GM18520 (cell line): ENCODE results near the gene C19orf67.

ENCODE experiments used
- ATAC-seq: cut with Tn5 transposase; IDR thresholded peaks from one replicate; pipeline ENCODE4 v1.9.1; 2021; ENCODE audit not compliant: unreplicated experiment

C19orf67 gene

DNA sequence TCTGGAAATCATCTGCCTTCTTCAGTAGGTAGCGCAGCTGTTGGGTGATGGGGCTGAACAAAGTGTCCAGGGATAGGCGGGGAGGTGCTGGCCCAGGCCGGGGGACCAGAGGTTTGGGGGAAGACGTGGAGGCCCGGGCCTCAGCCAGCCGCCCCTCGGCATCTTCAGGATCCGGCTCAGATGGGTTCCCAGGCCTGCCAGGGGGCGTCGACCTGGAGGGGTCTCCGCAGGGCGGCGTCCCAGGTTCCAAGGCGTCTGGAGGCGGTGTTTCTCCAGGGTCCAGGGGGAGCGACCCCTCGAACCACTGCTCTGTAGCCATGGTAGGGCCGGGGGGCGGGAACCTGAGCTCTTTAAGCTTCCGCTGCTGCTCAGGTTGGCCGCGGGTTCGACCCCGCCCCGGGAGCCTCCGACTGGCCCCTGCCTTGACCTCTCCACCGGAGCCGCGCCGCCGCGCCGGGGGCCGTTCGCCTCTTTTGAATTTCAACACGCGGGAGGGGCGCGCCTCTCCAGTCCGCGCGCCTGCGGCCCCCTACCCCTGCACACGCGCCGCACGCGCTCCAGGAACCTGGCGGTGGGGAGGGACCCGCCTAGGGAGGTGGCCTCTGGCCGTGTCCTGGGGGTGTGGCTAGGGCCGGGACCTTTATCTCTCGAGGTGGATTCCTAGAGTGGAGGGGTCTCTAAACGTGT lies at the start of gene C19orf67:
C19orf67 (minus strand) TSS at position 475 of the 687 bp plus-strand sequence; CDS start at position 319, 156 bp downstream.
- ATAC-seq, result no peak

DNA sequence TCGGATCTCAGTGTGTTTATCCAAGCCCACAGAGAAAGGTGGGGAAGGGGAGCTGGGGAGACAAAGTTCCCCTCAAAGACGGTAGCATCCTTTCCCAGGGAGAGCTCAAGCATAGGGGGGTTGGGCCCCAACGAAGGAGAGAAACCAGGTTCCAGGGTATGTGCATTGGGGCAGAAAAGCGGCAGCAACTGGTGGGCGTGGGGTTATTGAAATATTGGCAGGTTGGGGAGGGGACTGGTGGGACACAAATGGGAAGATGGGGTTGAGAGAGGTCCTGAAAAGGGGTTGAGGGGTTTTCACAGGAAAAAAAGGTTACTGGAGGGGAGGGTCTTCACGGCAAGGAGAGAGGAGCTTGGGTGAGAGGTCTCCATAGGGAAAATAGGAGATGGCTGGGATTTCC lies 49.8 kb upstream of the C19orf67 start:
- ATAC-seq, result no peak

DNA sequence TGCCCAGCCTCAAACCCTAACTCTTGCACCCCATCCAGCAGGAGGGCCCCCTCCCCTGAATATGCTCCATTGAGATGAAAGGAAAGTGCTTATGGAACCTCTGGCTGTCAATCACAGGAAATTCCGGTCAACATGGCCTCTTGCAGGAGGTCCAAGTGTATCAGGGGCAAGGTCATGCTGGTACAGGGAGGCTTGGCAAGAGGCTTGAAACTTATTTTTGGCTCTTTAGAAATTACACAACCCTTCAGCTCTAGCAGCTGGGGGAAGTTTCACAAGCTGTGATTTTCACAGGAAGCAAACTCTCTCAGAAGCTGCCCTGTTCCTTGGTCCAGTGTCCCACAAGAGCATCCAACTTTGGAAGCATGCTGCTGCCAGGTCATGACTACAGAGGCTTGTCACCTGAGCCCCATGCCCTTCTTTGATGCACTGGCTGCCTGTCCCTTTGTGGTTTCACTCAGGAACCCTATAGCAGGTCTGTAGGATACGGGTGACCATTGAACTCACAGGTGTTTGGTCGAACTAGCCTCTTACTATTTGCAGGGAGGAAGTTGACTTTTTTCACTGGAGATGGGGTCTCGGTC lies 42.4 kb upstream of the C19orf67 start:
- ATAC-seq, result no peak

DNA sequence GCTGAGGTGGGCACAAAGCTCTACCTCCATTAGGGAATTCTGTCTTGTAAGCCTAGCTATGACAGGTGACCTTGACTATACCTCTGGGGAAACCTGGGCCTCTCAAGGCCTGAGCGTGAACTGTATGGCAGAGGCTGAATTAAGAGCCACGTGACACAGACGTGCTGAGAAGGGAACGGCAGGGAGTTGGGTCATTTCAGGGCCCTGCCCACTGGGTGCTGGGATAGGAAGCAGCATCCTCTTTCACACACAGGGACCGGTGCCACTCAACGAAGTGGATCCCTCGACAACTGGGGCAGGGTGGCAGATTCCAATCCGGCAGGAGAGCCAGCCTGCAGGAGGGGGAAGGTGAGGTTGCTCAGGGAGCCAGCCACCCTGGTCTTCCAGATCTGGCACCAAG lies 41.6 kb upstream of the C19orf67 start:
- ATAC-seq, result no peak

DNA sequence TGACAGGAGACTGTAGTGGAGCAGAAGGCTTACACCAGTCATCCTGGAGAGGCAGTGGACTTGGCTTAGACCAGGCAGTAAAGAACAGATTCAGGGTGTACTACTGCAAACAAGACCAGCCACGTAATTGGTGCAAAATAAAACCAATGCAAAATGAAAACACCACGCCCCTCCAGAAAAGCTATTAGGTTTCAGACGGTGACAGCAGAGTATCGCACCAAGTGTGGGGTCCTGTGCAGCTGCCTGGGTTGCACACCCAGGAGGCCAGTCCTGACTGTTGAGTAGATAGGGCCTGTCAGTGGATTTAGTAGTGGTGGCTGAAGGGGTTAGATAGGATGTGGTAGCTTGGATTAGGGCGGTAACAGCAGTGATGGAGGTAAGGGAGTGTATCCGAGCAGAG lies 37.3 kb upstream of the C19orf67 start:
- no peak for ATAC-seq

DNA sequence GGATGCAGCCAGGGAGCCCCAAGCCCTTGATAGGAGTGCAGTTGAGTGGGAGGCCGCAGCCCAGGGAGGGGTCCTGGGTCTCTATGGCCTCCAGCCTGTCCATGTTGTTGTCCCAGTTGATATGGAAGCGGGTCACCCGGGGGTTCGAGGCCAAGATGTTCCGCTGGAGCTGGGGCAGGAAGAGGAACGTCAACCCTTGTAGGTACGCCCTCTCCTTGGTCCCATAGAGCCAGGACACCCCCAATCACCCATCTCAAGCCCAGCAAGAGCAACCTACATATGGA lies 34.9 kb upstream of the C19orf67 start:
- ATAC-seq, result no peak

DNA sequence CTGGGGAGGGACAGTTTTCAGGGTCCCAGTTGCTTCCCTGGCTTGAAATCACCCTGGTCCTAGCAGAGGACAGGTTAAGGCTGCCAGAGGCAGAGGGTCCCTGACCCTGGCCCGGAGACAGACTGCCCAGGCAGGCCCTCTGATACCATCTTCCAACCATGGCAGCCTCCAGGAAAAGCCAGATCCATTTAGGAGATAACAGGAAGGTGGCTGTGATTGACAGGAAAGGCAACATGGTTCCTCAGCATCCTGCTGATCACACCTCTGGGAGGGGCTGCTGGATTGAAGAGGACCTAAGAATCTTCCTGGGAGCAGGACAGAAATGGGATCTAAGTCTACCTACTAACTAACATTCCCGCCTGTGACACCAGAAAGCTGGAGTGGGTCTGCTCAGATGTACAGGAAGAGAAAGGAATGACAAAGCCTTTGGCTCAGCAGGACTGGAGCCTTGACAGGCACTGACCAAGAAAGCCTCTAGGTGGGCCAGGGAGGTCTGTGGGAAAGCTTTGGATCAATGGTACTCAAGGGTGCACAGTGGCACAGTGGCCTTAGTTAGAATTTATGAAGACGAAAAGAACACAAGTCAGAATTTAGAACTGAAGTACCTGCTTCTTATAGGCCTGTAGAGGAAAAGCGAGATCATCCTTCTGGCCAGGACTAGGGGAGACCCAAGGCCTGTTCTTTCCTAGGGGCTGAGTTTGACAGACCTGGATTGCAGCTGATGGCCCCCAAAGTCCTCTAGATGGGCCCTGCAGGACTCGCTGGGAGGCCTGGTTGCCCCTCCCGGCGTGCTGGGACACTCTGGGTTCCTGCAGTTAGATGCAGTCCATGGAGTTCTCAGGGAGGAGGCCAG lies 34.3 kb upstream of the C19orf67 start:
- ATAC-seq, result no peak

DNA sequence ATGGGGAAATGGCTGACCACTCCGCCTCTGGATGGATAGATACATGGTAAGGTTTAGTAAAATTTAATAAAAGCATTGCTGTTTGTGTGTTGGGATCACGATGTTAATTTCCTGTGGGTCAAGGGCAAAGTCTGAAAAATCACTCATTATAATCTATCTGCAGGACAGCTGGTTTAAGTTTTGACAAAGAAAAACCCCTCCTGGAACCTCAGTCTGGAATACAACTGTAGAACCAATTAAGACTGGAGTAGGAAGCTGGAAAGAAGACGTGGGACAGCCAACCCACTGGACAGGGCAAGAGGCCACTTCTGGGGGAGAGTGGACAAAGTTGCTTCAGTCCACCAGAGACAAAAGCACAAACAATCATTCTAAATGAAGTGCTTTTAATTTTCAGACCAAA lies 33.6 kb upstream of the C19orf67 start:
- ATAC-seq, result no peak

DNA sequence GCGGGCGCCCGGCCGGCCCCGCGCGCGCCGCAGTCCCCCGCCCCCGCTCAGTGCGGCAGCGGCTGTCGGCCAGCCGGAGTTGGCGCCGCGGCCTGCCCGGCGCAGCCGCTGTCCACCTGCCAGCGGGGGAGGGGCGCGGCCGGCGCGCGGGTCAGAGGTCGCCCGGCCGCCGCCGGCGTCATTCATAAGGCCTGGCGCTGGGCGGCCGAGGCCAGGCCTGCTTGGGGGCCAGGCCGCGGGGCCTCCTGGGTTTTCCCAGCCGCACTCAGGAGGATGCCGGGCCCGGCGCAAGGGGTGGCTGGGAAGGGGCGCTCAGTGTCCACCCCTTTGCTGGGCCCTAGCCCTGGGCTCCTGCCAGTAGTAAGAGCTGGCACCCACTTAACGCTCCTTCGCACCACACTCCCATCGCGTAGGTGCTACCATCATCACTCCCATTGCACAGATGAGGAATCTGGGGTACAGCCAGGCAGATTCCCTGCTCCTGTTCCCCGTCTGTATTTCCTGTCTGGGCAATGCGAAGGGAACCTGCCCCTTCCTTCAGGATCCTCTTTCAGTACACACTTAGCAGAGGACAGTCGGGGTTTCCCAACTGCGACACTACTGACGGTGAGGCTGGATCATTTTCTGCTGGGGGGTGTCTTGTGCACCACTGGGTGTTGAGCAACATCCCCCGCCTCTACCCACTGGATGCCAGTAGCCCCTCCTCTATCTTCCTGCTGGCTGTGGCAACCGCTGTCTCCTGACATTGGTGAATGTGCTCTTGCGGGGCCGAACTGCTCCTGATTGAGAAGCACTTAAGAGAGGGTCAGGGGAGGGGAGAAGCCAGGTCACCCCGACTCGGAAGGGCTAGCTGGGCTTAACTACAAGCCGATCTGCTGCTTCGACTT lies 32.8 kb upstream of the C19orf67 start:
- ATAC-seq, result peak; percentile 24

DNA sequence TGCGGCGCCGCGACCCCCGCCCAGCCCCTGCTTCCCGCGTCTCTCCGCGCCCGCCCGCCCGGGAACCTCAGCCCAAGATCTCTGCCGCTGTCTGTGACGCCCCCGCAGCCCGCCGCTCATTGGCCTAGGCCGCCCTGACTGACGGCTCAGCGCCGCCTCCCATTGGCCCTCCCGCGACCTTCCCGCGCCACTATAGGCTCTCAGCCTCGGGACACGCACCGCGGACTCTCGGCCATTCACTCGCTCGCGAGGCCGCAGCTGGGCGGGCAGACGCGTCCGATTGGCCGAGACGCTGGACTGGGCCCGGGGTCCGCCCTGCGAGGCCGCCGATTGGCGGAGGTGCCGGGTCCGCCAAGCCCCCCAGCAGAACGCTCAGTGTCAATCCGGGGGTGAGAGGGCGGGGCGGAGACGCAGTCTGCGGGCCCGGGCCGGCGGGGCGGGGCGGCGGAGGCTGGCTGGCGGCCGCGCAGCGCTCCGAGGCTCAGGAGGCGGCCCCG lies 32.1 kb upstream of the C19orf67 start, which contains the start of gene PRKACA:
PRKACA (minus strand) TSS at position 95 of the 497 bp plus-strand sequence. CDS start 215 bp downstream, outside the sequence.
- peak; percentile 94 for ATAC-seq

DNA sequence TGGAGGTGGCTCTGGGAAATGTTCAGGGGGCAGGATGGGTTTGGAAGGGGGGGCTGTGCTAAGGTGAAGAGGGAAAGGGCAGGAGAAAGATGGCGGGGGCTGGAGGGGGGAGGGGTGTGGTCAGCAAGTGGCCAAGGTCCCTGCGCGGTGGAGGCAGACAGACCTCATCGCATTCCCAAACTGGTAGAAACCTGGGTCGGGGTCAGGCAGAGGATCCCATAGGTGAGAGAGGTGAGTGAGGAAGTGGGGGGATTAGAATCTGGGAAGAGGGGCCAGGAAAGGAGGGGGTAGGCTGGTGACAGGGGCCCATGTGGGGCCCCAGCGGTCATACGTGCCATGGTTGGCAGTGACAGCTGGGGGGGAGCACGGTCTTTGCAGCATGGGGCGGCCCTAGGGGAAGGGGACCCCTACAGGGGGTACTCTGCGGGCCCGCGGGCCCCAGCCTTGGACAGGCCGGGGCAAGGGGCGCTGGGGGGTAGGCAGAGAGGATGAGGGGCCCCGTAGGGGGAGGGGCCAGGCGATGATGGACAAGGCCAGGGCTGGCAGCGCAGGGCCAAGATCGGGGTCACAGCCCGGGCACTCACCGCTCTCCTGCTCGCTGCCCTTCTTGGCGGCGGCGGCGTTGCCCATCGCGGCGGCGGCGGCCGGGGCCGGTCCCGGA lies 31.5 kb upstream of the C19orf67 start:
- no peak for ATAC-seq

DNA sequence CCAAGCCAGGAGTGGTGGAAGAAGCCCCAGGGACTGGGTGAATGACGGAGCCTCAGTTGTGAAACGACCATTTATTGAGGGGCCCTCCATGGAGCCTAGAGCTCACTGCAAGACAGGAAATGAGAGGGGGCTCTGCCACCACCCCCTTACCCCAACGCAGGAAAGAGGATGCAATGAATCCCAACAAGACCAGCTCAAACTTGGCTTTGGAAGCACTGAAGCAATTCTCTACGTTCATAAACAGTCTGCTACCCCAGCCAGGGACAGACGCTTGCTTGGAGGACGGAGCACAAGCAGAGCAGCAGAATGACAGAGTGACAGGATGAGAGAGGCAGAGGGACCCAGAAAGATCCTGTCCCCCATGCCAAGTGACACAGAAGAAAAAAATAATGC lies 30.9 kb upstream of the C19orf67 start:
- ATAC-seq, result no peak

DNA sequence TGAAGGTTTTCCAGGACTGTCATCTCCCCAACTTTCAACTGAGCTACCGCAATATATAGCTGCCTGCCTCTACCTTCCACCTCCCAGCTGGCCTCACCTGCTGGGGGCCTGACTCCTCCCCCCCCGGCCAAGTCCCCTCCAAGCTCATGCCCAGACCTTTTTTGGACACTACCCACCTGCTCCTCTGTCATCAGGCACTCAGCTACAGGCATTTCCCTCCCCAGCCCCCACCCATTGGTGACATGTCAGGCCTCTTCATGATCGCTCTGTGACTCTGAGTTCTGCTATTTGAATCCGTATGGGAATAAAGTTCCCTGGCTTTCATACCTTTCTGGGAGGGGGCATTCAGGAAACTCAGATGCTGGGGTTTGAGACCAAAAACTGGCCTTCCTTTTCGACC lies 30.2 kb upstream of the C19orf67 start:
- ATAC-seq, result no peak

DNA sequence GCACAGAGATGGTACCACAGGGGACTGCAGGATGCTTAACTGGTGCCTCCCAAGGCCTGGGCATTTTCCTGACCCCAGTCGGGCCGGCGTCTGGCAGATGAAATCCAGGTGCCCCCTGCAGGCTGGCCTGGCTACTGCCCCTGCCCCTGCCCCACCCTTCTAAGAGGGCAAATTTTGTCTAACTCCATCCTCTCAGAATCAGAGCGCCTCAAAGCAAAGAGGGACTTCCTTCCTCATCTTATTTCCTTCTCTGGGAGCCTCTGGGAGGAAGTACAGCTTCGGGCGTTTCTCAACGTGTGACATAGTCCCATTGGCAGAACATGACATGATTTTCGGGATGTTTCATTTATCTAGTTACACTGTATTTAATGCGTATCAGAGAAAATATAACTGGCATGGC lies 29.3 kb upstream of the C19orf67 start:
- no peak for ATAC-seq

DNA sequence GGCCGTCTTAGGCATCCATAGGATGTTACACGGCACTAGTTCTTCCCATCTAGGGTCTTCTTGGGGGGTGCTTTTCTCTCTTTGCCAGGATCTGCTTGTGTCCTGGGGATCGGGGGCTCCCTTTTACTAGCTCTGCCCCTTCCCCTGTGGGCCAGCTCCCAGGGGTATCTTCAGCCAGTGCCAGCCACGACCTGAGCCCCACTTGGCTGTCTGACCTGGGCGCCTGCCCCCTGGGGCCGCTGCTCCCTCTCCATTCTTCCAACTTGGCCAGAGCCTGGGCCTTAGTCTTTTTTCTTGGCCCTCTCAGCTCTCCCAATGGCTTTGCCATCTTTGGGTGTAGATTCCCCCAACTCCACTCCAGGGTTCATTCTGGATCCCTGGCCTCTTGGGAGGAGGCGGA lies 28.9 kb upstream of the C19orf67 start:
- ATAC-seq, result no peak

DNA sequence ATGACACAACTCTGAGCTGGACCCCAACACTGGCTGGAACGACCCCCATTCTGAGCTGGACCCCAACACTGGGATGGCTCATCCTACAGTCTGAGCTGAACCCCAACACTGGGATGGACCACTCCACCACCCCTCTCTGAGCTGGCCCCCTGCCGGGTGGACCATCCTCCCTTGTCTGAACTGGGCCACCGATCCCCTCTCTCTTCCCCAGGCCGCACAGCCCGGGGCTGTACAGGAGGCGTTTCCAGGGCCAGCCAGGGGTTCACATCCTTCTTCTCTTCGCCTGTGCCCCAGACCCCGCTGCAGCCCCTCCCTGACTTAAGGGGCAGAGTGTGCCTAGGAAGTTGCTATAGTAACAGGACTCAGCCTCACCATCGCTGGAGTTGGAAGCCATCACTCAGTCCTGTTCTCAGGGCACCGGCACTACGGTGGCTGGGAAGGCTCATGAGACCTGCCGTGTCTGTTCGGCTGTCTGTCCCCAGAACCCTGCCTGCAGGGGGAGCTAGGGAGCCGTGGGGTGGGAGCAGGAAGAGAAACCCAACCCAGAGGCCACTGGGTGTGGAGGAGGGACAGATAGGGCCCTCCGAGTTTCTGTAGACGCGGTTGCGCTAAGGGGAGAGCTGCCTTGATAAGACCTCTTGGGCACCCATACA lies 28.3 kb upstream of the C19orf67 start:
- no peak for ATAC-seq

DNA sequence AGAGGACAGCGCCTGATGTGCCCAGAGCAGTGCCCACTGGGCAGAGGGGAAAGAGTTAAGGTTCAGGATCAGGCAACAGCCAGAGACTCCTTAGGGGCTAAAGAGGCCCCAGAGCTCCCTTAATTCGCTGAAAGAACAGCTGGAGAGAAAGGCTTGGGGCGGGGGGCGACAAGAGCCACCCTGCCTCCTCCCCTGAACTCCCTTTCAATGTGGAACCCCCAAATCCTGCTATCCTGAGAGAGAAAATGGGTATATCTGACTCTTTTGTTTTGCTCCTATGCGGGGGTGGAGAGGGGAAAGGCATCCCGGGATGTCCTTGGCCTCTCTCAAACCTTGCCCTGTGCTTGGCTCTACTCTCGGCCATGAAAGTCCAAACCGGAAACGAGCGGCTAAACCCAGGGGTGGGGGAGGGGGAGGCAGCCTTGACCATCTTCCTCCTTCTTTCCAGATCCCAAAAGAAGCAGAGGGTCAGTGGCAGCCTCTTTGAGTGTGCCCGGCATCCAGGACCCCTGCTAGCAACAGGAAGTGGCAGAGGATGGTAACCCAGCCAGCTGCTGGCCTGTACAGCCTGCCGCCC lies 27.3 kb upstream of the C19orf67 start:
- no peak for ATAC-seq

DNA sequence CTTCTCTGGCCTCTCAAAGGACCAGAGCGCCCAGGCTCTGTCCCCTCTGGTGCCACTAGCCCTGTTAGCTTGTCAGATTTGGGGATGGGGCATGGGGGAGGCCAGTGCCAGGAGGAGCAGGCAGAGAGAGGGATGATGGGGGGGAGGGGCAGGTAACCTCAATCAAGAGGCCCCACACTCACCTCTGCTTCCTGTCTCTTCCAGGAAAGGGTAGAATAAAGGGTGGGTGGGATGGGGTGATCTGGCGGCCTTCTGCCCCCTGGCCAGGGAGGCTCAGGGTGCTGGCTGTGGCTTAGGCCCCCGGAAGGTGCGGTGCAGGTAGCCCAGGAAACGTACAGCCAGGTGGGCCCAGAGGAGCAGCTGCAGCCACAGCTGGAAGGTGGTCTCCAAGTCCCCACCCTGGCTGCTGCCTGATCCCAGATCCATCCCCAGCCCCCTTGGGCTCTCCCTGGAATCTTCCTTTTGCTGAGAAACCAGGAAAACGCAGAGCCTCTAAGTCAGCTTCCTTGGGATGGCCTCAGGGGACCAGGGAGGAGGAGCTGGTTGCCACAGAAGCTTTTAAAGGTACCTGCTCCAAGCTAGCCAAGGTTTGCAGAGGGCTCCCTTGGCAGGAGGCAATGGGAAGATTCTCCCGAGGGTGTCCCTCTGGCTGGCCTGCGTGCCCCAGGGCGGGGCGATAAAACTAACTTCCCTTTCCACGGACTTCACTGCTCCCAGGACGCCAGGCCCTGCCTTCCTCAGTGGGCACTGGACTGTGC lies 26.6 kb upstream of the C19orf67 start:
- ATAC-seq, result no peak

DNA sequence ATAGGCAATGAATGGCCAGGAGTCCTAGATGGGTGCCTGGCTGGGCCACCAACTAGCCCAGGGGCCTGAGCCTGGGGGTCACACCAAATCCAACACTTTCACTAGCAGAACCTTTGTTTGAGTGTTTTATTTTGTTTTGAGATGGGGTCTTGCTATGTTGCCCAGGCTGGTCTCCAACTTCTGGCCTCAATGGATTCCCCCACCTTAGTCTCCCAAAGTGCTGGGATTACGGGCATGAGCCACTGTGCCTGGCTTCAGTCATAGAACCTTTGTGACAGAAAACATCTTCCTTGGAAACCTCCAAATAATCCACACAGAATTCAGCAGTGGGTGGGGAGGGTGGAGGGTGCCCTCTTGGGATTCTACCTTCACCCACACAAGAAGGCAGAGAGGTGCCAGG lies 25.9 kb upstream of the C19orf67 start:
- no peak for ATAC-seq
